Stimulated activated memory B cell treated with anti-CD40 and anti-IgM and Interleukin-4, amounts not matched to agents 10 μg/mL and 1 μg/mL and 100 μg/mL, for 72 hours (primary cell): ENCODE data around the gene MINDY4B.
"Not testable (repeated sequence)": the region's sequence is repeated elsewhere in the genome, so short reads cannot be mapped to it uniquely, and the experiment has no call there.

Source experiments
- ATAC-seq: fragments of 150-1000 bp; cut with Tn5 transposase; 2 replicates; pipeline ENCODE4 v1.10.0; 2021
- H3K27ac Mint-ChIP-seq: one replicate; pipeline ENCODE4 v1.8.0; 2022; ENCODE audit warnings: mild to moderate bottlenecking, mixed read lengths
- H3K27me3 Mint-ChIP-seq: one replicate; pipeline ENCODE4 v1.8.0; 2022; ENCODE audit warnings: mixed read lengths
- H3K36me3 Mint-ChIP-seq: one replicate; pipeline ENCODE4 v1.8.0; 2022; ENCODE audit warnings: mixed read lengths
- H3K4me1 Mint-ChIP-seq: one replicate; pipeline ENCODE4 v1.8.0; 2022; ENCODE audit warnings: mixed read lengths
- H3K4me3 Mint-ChIP-seq: one replicate; pipeline ENCODE4 v1.8.0; 2022; ENCODE audit warnings: mild to moderate bottlenecking, moderate library complexity, mixed read lengths
- H3K9me3 Mint-ChIP-seq: one replicate; pipeline ENCODE4 v1.8.0; 2022; ENCODE audit warnings: mixed read lengths

MINDY4B gene

DNA sequence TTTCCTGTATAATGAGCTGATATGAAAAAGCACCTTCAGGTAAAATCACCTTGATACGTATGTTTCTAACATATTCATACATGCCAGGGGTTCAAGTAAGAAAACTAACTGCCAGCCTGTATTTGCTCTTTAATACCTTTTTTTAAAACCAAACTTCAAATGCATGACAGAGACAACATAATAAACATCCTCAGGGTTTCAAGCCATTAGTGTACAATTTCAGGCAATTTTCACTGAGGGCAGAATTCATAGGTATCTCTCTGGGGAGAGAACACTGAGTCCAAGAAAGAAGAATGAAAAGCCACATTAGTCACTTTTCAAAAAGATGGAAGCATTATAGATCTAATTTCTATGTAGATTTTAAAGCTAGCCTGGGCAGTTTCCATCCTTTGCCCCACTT is 26.9 kb downstream of the MINDY4B start:
- no peak for ATAC-seq
- H3K27me3 Mint-ChIP-seq: no peaks in the 10 kb centered on the region
- H3K4me3 Mint-ChIP-seq: no peak overlapping the region
- H3K9me3 Mint-ChIP-seq: no peaks in the 10 kb centered on the region
- H3K4me1 Mint-ChIP-seq: peaks cover 11% of the 10 kb centered on the region
- no peak overlapping the region for H3K27ac Mint-ChIP-seq
- H3K36me3 Mint-ChIP-seq: no peaks in the 10 kb centered on the region

DNA sequence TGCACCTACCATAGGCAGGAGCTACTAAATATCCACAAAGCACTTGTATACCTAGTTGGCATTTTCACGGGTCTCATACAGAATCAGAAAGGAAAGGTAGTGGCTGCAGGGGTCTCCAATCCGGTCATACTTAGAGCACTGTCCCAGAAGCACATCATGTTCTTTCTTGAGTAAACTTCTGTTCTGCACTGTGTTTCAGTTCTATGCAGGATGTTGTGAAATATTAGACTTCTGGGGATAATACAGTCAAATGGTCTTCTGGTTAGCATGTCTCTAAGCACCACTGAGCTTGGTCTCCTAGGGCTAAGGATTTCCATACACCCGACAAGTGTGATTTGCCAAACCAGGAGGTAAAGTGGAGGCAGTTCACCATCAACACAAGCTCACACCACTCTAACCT is 27.9 kb downstream of the MINDY4B start:
- Mint-ChIP-seq H3K9me3 (no peaks in the 10 kb centered on the region), H3K4me1 (peaks cover 11% of the 10 kb centered on the region), H3K27me3 (no peaks in the 10 kb centered on the region), H3K36me3 (no peaks in the 10 kb centered on the region), H3K4me3 (no peak overlapping the region), H3K27ac (no peak overlapping the region)
- ATAC-seq: no peak

DNA sequence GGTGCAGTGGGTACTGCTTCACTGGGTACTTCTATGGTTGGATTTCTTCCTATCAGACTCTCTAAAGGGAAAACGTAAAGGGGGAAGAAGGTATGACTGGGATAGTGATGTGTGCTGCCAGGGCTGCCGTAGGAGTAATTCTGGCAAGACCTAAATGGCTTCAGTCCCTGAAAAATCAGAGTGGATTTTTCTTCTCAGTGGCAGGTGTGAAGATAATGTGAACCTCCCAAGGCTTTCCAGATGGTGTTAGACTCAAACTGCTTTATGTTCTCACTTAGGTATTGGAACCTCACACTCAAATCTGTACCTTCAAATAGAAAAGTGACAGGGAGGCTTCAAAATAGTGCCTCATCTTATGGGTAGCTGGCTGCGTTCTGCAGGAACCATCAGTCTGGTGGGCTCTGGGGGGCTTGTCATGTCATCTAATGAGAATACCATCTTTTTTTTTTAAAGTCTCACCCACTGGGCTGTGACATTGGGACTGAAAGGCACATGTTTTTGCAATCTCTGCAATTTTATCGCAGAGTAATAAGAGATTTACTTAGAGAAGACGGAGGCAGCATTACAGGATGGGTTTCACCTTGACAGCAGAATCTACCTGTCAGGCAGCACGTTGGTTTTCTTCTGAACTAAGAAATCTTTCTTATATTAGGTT is 28.5 kb downstream of the MINDY4B start:
- no peak overlapping the region for H3K4me3 Mint-ChIP-seq
- H3K4me1 Mint-ChIP-seq: peaks cover 11% of the 10 kb centered on the region
- H3K27me3 Mint-ChIP-seq: no peaks in the 10 kb centered on the region
- no peak for ATAC-seq
- no peak overlapping the region for H3K27ac Mint-ChIP-seq
- no peaks in the 10 kb centered on the region for H3K36me3 Mint-ChIP-seq
- H3K9me3 Mint-ChIP-seq: no peaks in the 10 kb centered on the region

DNA sequence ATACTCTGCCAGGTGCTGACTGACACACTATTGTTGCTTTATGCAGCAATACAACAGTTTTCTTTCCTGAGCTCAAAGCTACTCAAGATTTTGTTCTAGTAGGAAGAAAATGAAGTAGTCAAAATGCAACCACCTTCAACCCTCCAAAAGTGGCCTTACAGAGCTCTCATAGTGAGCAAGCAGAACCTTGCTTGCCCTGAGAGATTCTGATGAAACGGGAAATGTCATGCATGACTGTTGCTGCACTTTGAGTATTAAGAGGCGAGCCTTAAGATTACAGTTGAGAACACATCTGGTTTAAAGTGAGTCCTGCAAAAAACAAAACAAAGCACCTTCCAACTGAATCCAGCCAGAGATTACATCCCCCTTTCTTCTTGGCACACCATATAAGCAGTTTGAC is 29.7 kb downstream of the MINDY4B start:
- ATAC-seq: peak; percentile 86
- H3K9me3 Mint-ChIP-seq: no peaks in the 10 kb centered on the region
- no peaks in the 10 kb centered on the region for H3K27me3 Mint-ChIP-seq
- peak overlapping the region; percentile 24 for H3K27ac Mint-ChIP-seq
- peaks cover 11% of the 10 kb centered on the region for H3K4me1 Mint-ChIP-seq
- no peak overlapping the region for H3K4me3 Mint-ChIP-seq
- H3K36me3 Mint-ChIP-seq: no peaks in the 10 kb centered on the region

DNA sequence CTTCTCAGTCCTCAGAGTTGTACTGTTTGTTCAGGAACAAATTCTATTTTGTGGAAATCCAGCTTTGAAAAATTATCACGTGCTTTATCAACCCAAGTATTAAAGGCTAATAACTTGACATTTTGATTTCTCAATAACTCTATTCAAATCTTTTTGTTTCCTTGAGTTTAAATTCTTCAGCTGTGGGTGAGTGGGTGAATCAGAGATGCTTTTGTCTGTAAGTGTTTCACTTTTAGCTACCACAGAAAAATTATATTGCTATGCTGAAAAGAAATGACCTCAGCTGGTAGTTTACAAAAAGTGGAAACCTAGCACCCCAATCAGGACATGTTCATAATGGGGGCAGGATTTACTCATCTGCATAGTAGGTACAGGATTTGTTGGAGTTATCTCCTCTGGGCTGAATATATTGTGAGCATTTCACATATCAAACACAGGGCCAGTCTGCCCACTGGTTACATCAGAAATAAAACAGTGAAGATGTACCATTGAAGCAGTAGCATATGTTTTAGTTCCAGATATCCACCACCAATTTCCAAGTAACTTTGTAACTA is 30.5 kb downstream of the MINDY4B start:
- Mint-ChIP-seq H3K27me3 (no peaks in the 10 kb centered on the region), H3K4me3 (no peak overlapping the region), H3K4me1 (peaks cover 11% of the 10 kb centered on the region), H3K9me3 (no peaks in the 10 kb centered on the region), H3K36me3 (no peaks in the 10 kb centered on the region), H3K27ac (no peak overlapping the region)
- ATAC-seq: no peak

DNA sequence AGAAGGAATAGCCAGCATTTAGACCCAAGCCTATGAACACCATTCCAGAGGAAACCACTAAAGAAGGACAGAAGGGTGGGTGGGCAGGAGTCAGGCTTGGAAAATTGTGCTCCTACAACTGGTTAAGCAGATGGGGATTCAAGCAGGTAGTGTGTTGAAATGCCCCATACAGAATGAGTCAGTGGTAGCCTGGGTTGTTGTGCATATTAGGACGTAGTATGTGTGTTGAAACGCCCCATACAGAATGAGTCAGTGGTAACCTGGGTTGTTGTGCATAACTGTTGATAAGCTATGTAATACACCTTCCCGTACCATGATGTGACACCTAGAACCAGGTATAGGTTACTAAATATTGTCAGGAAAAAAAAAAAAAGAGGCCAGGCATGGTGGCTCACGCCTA is 34.0 kb downstream of the MINDY4B start:
- Mint-ChIP-seq H3K36me3 (no peaks in the 10 kb centered on the region), H3K27me3 (peaks cover 18% of the 10 kb centered on the region), H3K27ac (no peak overlapping the region), H3K4me1 (peaks cover 11% of the 10 kb centered on the region), H3K9me3 (no peaks in the 10 kb centered on the region), H3K4me3 (no peak overlapping the region)
- ATAC-seq: no peak

DNA sequence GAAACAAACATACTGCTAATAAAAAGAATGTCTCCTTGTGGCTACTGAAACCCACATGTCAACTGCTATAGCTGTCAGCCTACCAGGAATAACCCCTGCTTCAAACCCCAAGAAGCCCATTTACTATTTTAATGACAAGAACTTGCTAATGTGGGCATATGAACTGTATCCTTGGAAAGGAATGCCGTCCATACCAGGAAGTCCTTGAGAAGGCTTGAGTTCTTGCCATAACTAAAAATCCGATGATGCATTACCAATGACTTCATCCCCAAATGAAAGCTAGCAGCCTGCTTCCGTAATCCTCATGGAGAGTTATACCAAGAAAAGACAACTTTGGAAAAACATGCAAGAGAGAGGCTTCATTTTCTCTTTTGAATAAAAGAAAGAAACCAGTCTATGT is 34.8 kb downstream of the MINDY4B start:
- Mint-ChIP-seq H3K36me3 (no peaks in the 10 kb centered on the region), H3K4me3 (no peak overlapping the region), H3K9me3 (no peaks in the 10 kb centered on the region), H3K27ac (no peak overlapping the region), H3K4me1 (peaks cover 4% of the 10 kb centered on the region), H3K27me3 (peaks cover 22% of the 10 kb centered on the region)
- no peak for ATAC-seq

DNA sequence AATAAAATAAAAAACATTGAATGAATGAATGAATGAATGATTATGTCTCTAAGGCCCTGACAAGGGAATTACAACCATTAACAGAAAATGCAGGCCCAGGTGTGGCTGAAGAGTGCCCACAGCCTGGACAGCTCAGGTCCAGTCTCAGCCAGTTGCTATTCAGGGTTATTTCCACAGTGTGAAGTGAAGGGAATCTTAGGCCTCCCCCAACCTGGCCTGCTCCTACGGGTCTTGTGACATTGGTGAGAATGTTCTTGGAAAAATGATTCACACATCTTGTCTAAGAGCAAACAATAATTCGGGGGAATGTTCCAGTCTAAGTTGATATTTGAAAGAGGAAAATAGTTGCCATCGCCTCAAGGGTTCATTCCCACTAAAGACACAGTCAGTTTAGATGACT is 37.0 kb downstream of the MINDY4B start:
- no peak overlapping the region for H3K27ac Mint-ChIP-seq
- H3K36me3 Mint-ChIP-seq: no peaks in the 10 kb centered on the region
- H3K27me3 Mint-ChIP-seq: peaks cover 22% of the 10 kb centered on the region
- H3K4me3 Mint-ChIP-seq: no peak overlapping the region
- H3K4me1 Mint-ChIP-seq: peaks cover 10% of the 10 kb centered on the region
- no peaks in the 10 kb centered on the region for H3K9me3 Mint-ChIP-seq
- no peak for ATAC-seq

DNA sequence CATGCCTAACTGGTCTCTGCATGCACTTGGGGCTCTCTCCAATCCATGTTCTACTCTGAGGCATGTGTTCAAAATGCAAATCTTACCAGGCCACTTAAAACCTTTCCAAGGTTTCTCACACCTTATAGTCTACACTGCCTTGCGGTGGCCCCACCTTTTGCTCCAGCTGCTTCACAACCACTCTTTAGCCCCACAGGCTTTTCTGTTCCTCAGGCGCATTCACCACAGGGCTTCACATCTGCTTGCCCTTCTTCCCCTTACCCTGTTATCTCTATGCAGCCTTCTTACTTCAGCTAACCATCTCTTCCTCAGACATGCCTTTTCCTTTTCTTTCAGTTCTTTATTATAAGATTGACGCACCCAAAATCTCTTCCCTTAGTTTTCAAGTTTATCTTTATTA is 37.8 kb downstream of the MINDY4B start:
- no peak overlapping the region for H3K4me3 Mint-ChIP-seq
- no peaks in the 10 kb centered on the region for H3K36me3 Mint-ChIP-seq
- no peak for ATAC-seq
- H3K27me3 Mint-ChIP-seq: peaks cover 22% of the 10 kb centered on the region
- peaks cover 10% of the 10 kb centered on the region for H3K4me1 Mint-ChIP-seq
- no peaks in the 10 kb centered on the region for H3K9me3 Mint-ChIP-seq
- H3K27ac Mint-ChIP-seq: no peak overlapping the region

DNA sequence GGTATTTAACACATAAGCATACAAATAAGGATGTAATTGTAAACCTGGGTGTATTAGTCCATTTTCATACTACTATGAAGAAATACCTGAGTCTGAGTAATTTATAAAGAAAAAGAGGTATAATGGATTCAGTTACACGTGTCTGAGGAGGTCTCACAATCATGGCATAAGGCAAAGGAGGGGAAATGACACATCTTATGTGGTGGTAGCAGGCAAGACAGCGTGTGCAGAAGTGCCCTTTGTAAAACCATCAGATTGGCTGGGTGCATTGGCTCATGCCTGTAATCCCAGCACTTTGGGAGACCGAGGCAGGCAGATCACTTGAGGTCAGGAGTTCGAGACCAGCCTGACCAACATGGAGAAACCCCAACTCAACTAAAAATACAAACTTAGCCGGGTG is 41.3 kb downstream of the MINDY4B start:
- not testable (repeated sequence) for ATAC-seq, H3K27ac Mint-ChIP-seq, H3K36me3 Mint-ChIP-seq, H3K9me3 Mint-ChIP-seq, H3K4me3 Mint-ChIP-seq, H3K4me1 Mint-ChIP-seq
- peaks cover 22% of the 10 kb centered on the region for H3K27me3 Mint-ChIP-seq

DNA sequence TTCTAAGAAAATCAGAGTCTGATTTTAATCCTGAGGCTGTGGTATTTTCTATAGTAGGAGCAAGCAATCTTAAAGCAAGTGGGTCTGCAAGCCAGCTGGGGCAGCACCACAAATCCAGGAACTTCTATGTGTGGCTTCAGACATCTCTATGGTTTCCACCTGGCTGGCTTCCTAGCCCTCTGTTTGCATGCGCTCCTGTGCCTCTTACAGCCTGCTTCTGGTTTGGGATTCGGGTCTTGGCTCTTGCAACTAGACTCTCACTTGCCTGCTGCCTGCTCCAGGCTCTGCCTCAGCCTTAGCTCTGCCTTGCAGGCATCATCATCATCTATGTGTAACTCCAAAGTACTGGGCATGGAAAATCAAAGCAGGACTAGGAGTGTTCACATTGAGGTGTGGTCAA is 43.4 kb downstream of the MINDY4B start:
- no peak for ATAC-seq
- Mint-ChIP-seq H3K27me3 (peaks cover 11% of the 10 kb centered on the region), H3K36me3 (no peaks in the 10 kb centered on the region), H3K27ac (no peak overlapping the region), H3K9me3 (no peaks in the 10 kb centered on the region), H3K4me3 (no peak overlapping the region), H3K4me1 (peaks cover 10% of the 10 kb centered on the region)

DNA sequence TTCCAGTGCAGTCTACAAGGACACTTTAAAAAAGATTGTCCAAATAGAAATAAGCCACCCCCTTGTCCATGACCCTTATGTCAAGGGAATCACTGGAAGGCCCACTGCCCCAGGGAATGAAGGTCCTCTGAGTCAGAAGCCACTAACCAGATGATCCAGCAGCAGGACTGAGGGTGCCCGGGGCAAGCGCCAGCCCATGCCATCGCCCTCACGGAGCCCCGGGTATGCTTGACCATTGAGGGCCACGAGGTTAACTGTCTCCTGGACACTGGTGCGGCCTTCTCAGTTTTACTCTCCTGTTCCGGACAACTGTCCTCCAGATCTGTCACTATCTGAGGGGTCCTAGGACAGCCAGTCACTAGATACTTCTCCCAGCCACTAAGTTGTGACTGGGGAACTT is 47.3 kb downstream of the MINDY4B start:
- H3K36me3 Mint-ChIP-seq, H3K27ac Mint-ChIP-seq: not testable (repeated sequence)

DNA sequence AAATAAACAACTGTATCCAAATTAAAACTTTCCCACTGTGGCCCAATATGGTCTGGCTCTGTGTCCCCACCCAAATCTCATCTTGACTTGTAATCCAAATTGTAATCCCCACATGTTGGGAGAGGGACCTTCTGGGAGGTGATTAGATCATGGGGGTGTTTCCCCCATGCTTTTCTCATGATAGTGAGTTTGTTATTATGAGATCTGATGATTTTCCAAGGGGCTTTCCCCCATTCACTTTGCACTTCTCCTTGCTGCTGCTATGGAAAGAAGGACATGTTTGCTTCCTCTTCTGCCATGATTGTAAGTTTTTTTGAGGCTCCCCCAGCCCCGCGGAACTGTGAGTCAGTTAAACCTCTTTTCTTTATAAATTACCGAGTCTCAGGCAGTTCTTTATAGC is 55.0 kb downstream of the MINDY4B start:
- Mint-ChIP-seq H3K27ac (no peak overlapping the region), H3K9me3 (peaks cover 8% of the 10 kb centered on the region), H3K4me1 (no peaks in the 10 kb centered on the region), H3K4me3 (no peak overlapping the region), H3K27me3 (peaks cover 10% of the 10 kb centered on the region), H3K36me3 (no peaks in the 10 kb centered on the region)
- ATAC-seq: no peak

More for the DNA sequence above, 47.3 kb downstream of the MINDY4B start:
- peaks cover 15% of the 10 kb centered on the region for H3K27me3 Mint-ChIP-seq
- H3K4me3 Mint-ChIP-seq, ATAC-seq, H3K4me1 Mint-ChIP-seq, H3K9me3 Mint-ChIP-seq: not testable (repeated sequence)

DNA sequence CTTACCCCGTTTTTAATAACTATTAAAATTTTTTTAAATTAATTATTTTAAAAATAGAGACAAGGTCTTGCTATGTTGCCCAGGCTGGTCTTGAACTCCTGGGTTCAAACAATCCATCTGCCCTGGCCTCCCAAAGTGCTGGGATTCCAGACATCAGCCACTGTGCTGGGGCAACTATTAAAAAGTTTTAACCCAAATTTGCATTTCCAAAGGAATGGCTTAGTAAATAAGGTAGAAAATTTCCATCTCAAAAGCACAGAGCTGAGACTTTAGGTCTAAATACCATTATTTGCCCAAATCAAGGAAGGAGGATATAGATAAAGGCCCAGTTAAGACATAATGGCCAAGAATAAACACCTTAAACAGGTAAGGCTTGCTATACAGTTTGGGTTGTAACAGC is 56.4 kb downstream of the MINDY4B start:
- H3K9me3 Mint-ChIP-seq: peaks cover 8% of the 10 kb centered on the region
- H3K36me3 Mint-ChIP-seq: no peaks in the 10 kb centered on the region
- no peaks in the 10 kb centered on the region for H3K4me1 Mint-ChIP-seq
- no peak overlapping the region for H3K4me3 Mint-ChIP-seq
- ATAC-seq: no peak
- H3K27me3 Mint-ChIP-seq: peaks cover 6% of the 10 kb centered on the region
- H3K27ac Mint-ChIP-seq: no peak overlapping the region

DNA sequence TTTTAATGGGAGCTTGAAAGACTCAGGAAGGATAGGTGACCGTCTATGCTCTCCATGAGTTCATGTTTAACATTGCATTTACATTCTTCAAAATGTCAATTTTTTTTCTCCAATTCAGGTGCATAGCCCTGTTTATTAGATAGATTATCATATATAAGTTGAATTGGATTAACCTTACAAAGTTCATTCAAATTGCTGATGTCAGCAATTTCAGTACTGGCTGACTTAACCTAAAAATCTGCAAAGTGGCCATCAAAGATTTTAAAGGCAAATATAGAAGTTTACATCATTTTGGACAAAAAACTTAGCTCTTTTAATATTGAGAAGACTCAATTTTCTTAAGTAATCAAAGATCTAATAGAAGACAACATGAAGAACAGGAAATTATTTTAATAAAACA is 57.8 kb downstream of the MINDY4B start:
- no peaks in the 10 kb centered on the region for H3K4me1 Mint-ChIP-seq
- peaks cover 20% of the 10 kb centered on the region for H3K27me3 Mint-ChIP-seq
- H3K27ac Mint-ChIP-seq: no peak overlapping the region
- H3K36me3 Mint-ChIP-seq: no peaks in the 10 kb centered on the region
- H3K4me3 Mint-ChIP-seq: no peak overlapping the region
- no peak for ATAC-seq
- peaks cover 8% of the 10 kb centered on the region for H3K9me3 Mint-ChIP-seq

DNA sequence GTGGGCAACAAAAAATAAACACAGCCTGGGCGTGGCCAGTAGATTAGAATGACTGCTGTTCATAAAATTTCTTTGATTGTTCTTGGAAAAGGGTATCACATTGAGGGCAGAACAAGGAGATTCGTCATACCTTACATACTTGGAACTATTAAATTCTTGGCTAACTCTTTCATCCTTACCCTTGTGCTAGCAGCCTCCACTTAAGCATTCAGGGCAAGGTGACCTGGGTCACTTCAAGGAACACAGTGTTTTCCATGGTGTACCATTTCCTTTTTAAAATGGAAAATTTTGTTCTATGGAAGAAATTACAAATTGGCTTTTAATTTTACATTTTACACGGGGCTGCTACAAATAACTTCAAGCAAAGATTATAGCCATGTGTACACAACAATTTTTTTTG is 60.8 kb downstream of the MINDY4B start:
- ATAC-seq: no peak
- Mint-ChIP-seq H3K4me1 (no peaks in the 10 kb centered on the region), H3K4me3 (no peak overlapping the region), H3K9me3 (no peaks in the 10 kb centered on the region), H3K27ac (no peak overlapping the region), H3K36me3 (no peaks in the 10 kb centered on the region), H3K27me3 (peaks cover 39% of the 10 kb centered on the region)
